Psoas muscle (tissue), 8 donors: ENCODE measurements around the gene TNIP3. TPM values are rescaled to one million over a fixed set of nuclear protein-coding genes. Genes with fewer than 3 reads are reported as not detected.
"Not testable (repeated sequence)": the region's sequence is repeated elsewhere in the genome, so short reads cannot be mapped to it uniquely, and the experiment has no call there.

Experiments
- ATAC-seq, 4 donors: fragments of 200-7000 bp; cut with Tn5 transposase; one replicate each; pipeline ENCODE4 v1.9.1; 2020; ENCODE audit warnings: moderate library complexity in 3 of 4, mild to moderate bottlenecking in 2 of 4
- DNase-seq, 2 donors: peaks; one replicate each; pipeline ENCODE4 v3.0.0-alpha.2; 2020
- H3K27ac ChIP-seq: fragments of 200-600 bp; one replicate; pipeline ENCODE4 v1.8.0; 2022
- H3K27me3 ChIP-seq, 3 donors: fragments of 200-600 bp in 1 of 3; one replicate each; pipeline versions ENCODE4 v1.6.1 to v1.8.0; 2013 to 2022; ENCODE audit warnings: low read length in 2 of 3, mild to moderate bottlenecking in 2 of 3, moderate library complexity in 1 of 3; ENCODE audit not compliant: insufficient read depth in 3 of 3
- H3K36me3 ChIP-seq, 2 donors: fragments of 200-600 bp in 1 of 2; one replicate each; pipeline versions ENCODE4 v1.6.1 to v1.8.0; 2013 to 2022; ENCODE audit warnings: low read depth in 1 of 2, mild to moderate bottlenecking in 1 of 2, moderate library complexity in 1 of 2; ENCODE audit not compliant: insufficient read depth in 1 of 2
- H3K4me1 ChIP-seq: fragments of 200-600 bp; one replicate; pipeline ENCODE4 v1.8.0; 2022
- H3K4me3 ChIP-seq: fragments of 200-600 bp; one replicate; pipeline ENCODE4 v1.8.0; 2022; ENCODE audit warnings: mild to moderate bottlenecking
- H3K9me3 ChIP-seq: fragments of 200-600 bp; one replicate; pipeline ENCODE4 v1.8.0; 2022
- CTCF ChIP-seq: fragments of 200-600 bp; IDR thresholded peaks from one replicate; pipeline ENCODE4 v1.8.0; 2022; ENCODE audit warnings: antibody characterized with exemption
- WGBS, 3 donors: extraction: QIAGEN DNeasy Blood & Tissue Kit; methylation state at CpG; one replicate each; pipeline versions ENCODE4 v1.1.6 to v1.1.7; 2013; 5-methylcytosine and 5-hydroxymethylcytosine counted together
- intact Hi-C, 2 donors: fragments of 100-400 bp; cut with DNase I; formaldehyde crosslinking; loops; one replicate each; pipeline versions ENCODE4 v1.11.0 to v1.14.2; 2022
- long read RNA-seq, 2 donors: library from polyadenylated mRNA; unstranded; transcript quantifications; one replicate each; pipeline ENCODE4 v2.0.0, GENCODE V29; 2021
- polyA plus RNA-seq, 3 donors: library from polyadenylated mRNA; stranded (reverse); fragments of 200-250 nt; gene quantifications; one replicate each; pipeline ENCODE4 v1.2.3, GENCODE V29; 2013
- total RNA-seq, 4 donors: library from RNA; stranded (reverse); fragmentation: NEBNext Ultra II Directional in 2 of 4; extraction: Animal tissue kit (Norgen Biotek cat#: 25700) in 2 of 4; gene quantifications; one replicate each; pipeline versions ENCODE4 v1.2.1 to v1.2.4, GENCODE V29; 2021 to 2023
- donor health status: healthy with polysubstance abuse.
- donor health status: DM: no; HTN: no; CAD: no; lungs with moderate emphysema.
- donor health status: Bipolar disorder and iron deficiency.
- donor health status: healthy.
- donor health status: DM: yes; HTN: yes; CAD: no.
- donor health status: DM: no; HTN: no; CAD: no.
- donor health status: DM: no; HTN: no; CAD: no.
- donor health status: DM: yes; HTN: yes; CAD: no.

Gene TNIP3
- total RNA-seq (not detected), polyA plus RNA-seq (not detected)
- long read RNA-seq, donor 1 = 0 reads
- long read RNA-seq, donor 2 = 0 reads

GRCh38 chr4:121164291-121164690 lies at the start of gene TNIP3:
TSS of gene TNIP3 (minus strand) at chr4:121164321. CDS start at chr4:121164125, 196 bp downstream.
- H3K27me3 ChIP-seq = no peaks in the 10 kb centered on the region
- WGBS, 3 donors = 55 to 68% (median 63%) methylated on average over 4 of the region's 4 CpGs

GRCh38 chr4:121212806-121213205 lies 48.7 kb upstream of the TNIP3 start:
- no peak for DNase-seq
- no peaks in the 10 kb centered on the region for H3K9me3 ChIP-seq
- intact Hi-C loops = no loop called here
- 17 to 28% (median 19%) methylated on average over 2 of the region's 2 CpGs for WGBS, 3 donors
- H3K27me3 ChIP-seq = no peaks in the 10 kb centered on the region
- H3K4me1 ChIP-seq = no peaks in the 10 kb centered on the region
- no peak for TF ChIP-seq CTCF
- ATAC-seq = no peak
- H3K4me3 ChIP-seq = no peak overlapping the region
- no peaks in the 10 kb centered on the region for H3K36me3 ChIP-seq
- H3K27ac ChIP-seq = no peak overlapping the region

More at GRCh38 chr4:121164291-121164690, at the start of gene TNIP3:
- ATAC-seq = no peak
- Histone ChIP-seq H3K36me3 (no peaks in the 10 kb centered on the region), H3K4me1 (no peaks in the 10 kb centered on the region), H3K27ac (no peak within 1 kb of the TSS), H3K9me3 (no peaks in the 10 kb centered on the region), H3K4me3 (no peak within 1 kb of the TSS)
- intact Hi-C loops = no loop called here
- no peak for TF ChIP-seq CTCF
- no peak for DNase-seq

- Histone ChIP-seq H3K9me3 (no peaks in the 10 kb centered on the region), H3K27me3 (peaks cover 0 to 3% (median 0%) of the 10 kb centered on the region in 3 donors), H3K36me3 (no peaks in the 10 kb centered on the region), H3K4me1 (no peaks in the 10 kb centered on the region), H3K4me3 (no peak overlapping the region), H3K27ac (no peak overlapping the region)
- intact Hi-C loops = no loop called here
- DNase-seq = no peak
- no peak for ATAC-seq
- 79 to 96% (median 86%) methylated on average over 1 of the region's 1 CpG for WGBS, 3 donors
- no peak for TF ChIP-seq CTCF
Measured at GRCh38 chr4:121209171-121209570, 45.0 kb upstream of the TNIP3 start.

- Histone ChIP-seq H3K27me3 (peaks cover 0 to 3% (median 0%) of the 10 kb centered on the region in 3 donors), H3K4me3 (no peak overlapping the region), H3K9me3 (no peaks in the 10 kb centered on the region), H3K4me1 (no peaks in the 10 kb centered on the region), H3K27ac (no peak overlapping the region), H3K36me3 (no peaks in the 10 kb centered on the region)
- intact Hi-C loops = no loop called here
- 83 to 89% (median 86%) methylated on average over 4 of the region's 4 CpGs for WGBS, 3 donors
- ATAC-seq (no peak), DNase-seq (no peak)
- no peak for TF ChIP-seq CTCF
Measured at GRCh38 chr4:121208244-121209007, 44.3 kb upstream of the TNIP3 start.

GRCh38 chr4:121205777-121206176 lies 41.7 kb upstream of the TNIP3 start:
- ATAC-seq, H3K4me3 ChIP-seq, H3K36me3 ChIP-seq, intact Hi-C loops, H3K27ac ChIP-seq, H3K9me3 ChIP-seq, H3K4me1 ChIP-seq, H3K27me3 ChIP-seq, DNase-seq: not testable (repeated sequence)
- WGBS, 3 donors = 91 to 97% (median 97%) methylated on average over 3 of the region's 3 CpGs
